ENCODE measurements around the gene MIB1.

DNA sequence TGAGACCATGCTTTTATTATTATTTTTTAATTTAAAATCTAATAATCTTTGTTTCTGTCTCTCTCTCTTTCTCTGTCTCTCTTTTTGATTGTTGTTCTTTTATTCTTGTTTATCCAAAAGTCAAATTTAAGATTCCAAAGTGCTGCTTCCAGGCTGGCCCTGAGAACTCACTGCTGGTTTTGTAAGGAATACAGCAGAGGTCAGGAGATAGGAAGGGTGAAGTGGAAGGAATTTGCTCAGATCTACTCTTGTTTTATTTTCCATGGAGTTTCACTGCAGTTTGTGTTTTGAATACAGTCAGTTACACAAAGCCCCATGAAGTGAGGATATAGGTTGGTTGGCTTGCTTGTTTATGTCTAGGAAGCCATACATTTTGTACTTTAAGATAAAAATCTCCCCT lies 168.1 kb downstream of the MIB1 start:
- TF ChIP-seq, protein P1, sequence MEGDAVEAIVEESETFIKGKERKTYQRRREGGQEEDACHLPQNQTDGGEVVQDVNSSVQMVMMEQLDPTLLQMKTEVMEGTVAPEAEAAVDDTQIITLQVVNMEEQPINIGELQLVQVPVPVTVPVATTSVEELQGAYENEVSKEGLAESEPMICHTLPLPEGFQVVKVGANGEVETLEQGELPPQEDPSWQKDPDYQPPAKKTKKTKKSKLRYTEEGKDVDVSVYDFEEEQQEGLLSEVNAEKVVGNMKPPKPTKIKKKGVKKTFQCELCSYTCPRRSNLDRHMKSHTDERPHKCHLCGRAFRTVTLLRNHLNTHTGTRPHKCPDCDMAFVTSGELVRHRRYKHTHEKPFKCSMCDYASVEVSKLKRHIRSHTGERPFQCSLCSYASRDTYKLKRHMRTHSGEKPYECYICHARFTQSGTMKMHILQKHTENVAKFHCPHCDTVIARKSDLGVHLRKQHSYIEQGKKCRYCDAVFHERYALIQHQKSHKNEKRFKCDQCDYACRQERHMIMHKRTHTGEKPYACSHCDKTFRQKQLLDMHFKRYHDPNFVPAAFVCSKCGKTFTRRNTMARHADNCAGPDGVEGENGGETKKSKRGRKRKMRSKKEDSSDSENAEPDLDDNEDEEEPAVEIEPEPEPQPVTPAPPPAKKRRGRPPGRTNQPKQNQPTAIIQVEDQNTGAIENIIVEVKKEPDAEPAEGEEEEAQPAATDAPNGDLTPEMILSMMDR (conservative IDR thresholded peaks at IDR 0.05), result no peak
- TF ChIP-seq ZFX (IDR thresholded peaks at IDR 0.05), result no peak
